CD4-positive, CD25-positive, alpha-beta regulatory T cell (primary cell): ENCODE results near the gene ZNF438. TPM values are rescaled to one million over a fixed set of nuclear protein-coding genes. Genes with fewer than 3 reads are reported as not detected.

Experiments used
- ATAC-seq, 2 donors: fragments of 150-1000 bp; cut with Tn5 transposase; one replicate each; pipeline ENCODE4 v1.10.0; 2021; ENCODE audit warnings: low read depth in 2 of 2, moderate number of reproducible peaks in 2 of 2, moderate library complexity in 1 of 2
- DNase-seq, 3 donors: peaks; one replicate each; pipeline versions ENCODE4 v3.0.0 to v3.0.0-alpha.2; 2012 to 2022; ENCODE audit warnings: mixed read lengths in 1 of 3
- H3K27ac ChIP-seq: one replicate; pipeline ENCODE4 v1.7.0; 2013; ENCODE audit warnings: mild to moderate bottlenecking, low read length; ENCODE audit not compliant: insufficient read depth, poor library complexity, severe bottlenecking
- H3K27me3 ChIP-seq: one replicate; pipeline ENCODE4 v1.7.0; 2013; ENCODE audit warnings: low read length; ENCODE audit not compliant: control insufficient read depth, insufficient read depth
- H3K36me3 ChIP-seq: one replicate; pipeline ENCODE4 v1.7.0; 2013; ENCODE audit warnings: mild to moderate bottlenecking, low read length, moderate library complexity; ENCODE audit not compliant: control insufficient read depth, insufficient read depth
- H3K4me1 ChIP-seq: 2 replicates; pipeline ENCODE4 v1.7.0; 2013; ENCODE audit warnings: mild to moderate bottlenecking, low read length; ENCODE audit not compliant: insufficient read depth, control insufficient read depth, poor library complexity, severe bottlenecking
- H3K4me3 ChIP-seq: one replicate; pipeline ENCODE4 v1.7.0; 2013; ENCODE audit warnings: low read depth, mild to moderate bottlenecking, low read length, moderate library complexity
- H3K9me3 ChIP-seq, 2 experiments: 1 replicate in 1 of 2; 2 replicates in 1 of 2; pipeline ENCODE4 v1.7.0; 2013; ENCODE audit warnings: low read length in 2 of 2, mild to moderate bottlenecking in 1 of 2, moderate library complexity in 1 of 2; ENCODE audit not compliant: control insufficient read depth in 2 of 2
- H3K27ac Mint-ChIP-seq, 3 donors: one replicate each; pipeline ENCODE4 v1.8.0; 2020 to 2022; ENCODE audit warnings: mild to moderate bottlenecking in 3 of 3, mixed read lengths in 3 of 3, moderate library complexity in 2 of 3
- H3K27me3 Mint-ChIP-seq: one replicate; pipeline ENCODE4 v1.8.0; 2022; ENCODE audit warnings: mild to moderate bottlenecking, mixed read lengths
- H3K36me3 Mint-ChIP-seq: one replicate; pipeline ENCODE4 v1.8.0; 2020; ENCODE audit warnings: mixed read lengths
- H3K4me1 Mint-ChIP-seq, 4 donors: one replicate each; pipeline ENCODE4 v1.8.0; 2020 to 2022; ENCODE audit warnings: mixed read lengths in 4 of 4, mild to moderate bottlenecking in 1 of 4
- H3K4me3 Mint-ChIP-seq, 4 donors: one replicate each; pipeline ENCODE4 v1.8.0; 2020 to 2022; ENCODE audit warnings: mild to moderate bottlenecking in 4 of 4, mixed read lengths in 4 of 4, moderate library complexity in 3 of 4
- H3K9me3 Mint-ChIP-seq, 7 donors: one replicate each; pipeline ENCODE4 v1.8.0; 2020 to 2022; ENCODE audit warnings: mixed read lengths in 7 of 7, mild to moderate bottlenecking in 3 of 7, moderate library complexity in 2 of 7
- polyA plus RNA-seq, 4 donors: library from polyadenylated mRNA; unstranded; fragments of 300-500 nt; fragmentation: Illumina TruSeq; gene quantifications; one replicate each; pipeline ENCODE4 v1.2.3, GENCODE V29; 2021
- total RNA-seq: library from RNA; stranded (reverse); gene quantifications from one replicate; pipeline ENCODE4 v1.2.3, GENCODE V29; 2022

Gene ZNF438
- total and polyA plus RNA-seq, 5 donors from 2014 or later: 1.6 to 5.1 (median 3.4) TPM

GRCh38 chr10:30819341-30820181, 212.1 kb downstream of the ZNF438 start:
- no peaks in the 10 kb centered on the region for H3K27me3 ChIP-seq
- no peak overlapping the region for H3K27ac Mint-ChIP-seq
- H3K36me3 Mint-ChIP-seq: no peaks in the 10 kb centered on the region
- no peak overlapping the region for H3K4me3 Mint-ChIP-seq
- H3K4me3 ChIP-seq: no peak overlapping the region
- H3K27me3 Mint-ChIP-seq: no peaks in the 10 kb centered on the region
- H3K36me3 ChIP-seq: no peaks in the 10 kb centered on the region
- no peaks in the 10 kb centered on the region for H3K4me1 ChIP-seq
- DNase-seq (no peak), ATAC-seq (no peak)
- H3K9me3 Mint-ChIP-seq: peaks cover 0 to 2% (median 0%) of the 10 kb centered on the region in 7 donors
- H3K27ac ChIP-seq: no peak overlapping the region
- no peaks in the 10 kb centered on the region for H3K9me3 ChIP-seq
- no peaks in the 10 kb centered on the region for H3K4me1 Mint-ChIP-seq

GRCh38 chr10:30818854-30819253, 212.8 kb downstream of the ZNF438 start:
- no peak overlapping the region for H3K4me3 ChIP-seq
- ATAC-seq: no peak
- no peaks in the 10 kb centered on the region for H3K36me3 ChIP-seq
- H3K4me1 ChIP-seq: no peaks in the 10 kb centered on the region
- H3K9me3 Mint-ChIP-seq: no peaks in the 10 kb centered on the region
- no peaks in the 10 kb centered on the region for H3K27me3 ChIP-seq
- no peaks in the 10 kb centered on the region for H3K36me3 Mint-ChIP-seq
- peaks cover 0 to 4% (median 0%) of the 10 kb centered on the region in 4 donors for H3K4me1 Mint-ChIP-seq
- no peak overlapping the region for H3K4me3 Mint-ChIP-seq
- H3K27ac ChIP-seq: no peak overlapping the region
- H3K27ac Mint-ChIP-seq: no peak overlapping the region
- no peak for DNase-seq
- H3K9me3 ChIP-seq: no peaks in the 10 kb centered on the region
- H3K27me3 Mint-ChIP-seq: peaks cover 4% of the 10 kb centered on the region

GRCh38 chr10:30818010-30818660, 213.5 kb downstream of the ZNF438 start:
- Mint-ChIP-seq H3K27me3 (peaks cover 4% of the 10 kb centered on the region), H3K4me3 (no peak overlapping the region), H3K4me1 (peaks cover 0 to 5% (median 4%) of the 10 kb centered on the region in 4 donors), H3K36me3 (no peaks in the 10 kb centered on the region), H3K9me3 (no peaks in the 10 kb centered on the region), H3K27ac (no peak overlapping the region)
- Histone ChIP-seq H3K36me3 (no peaks in the 10 kb centered on the region), H3K4me1 (no peaks in the 10 kb centered on the region), H3K4me3 (no peak overlapping the region), H3K9me3 (no peaks in the 10 kb centered on the region), H3K27me3 (no peaks in the 10 kb centered on the region), H3K27ac (no peak overlapping the region)
- DNase-seq (no peak), ATAC-seq (no peak)

DNA sequence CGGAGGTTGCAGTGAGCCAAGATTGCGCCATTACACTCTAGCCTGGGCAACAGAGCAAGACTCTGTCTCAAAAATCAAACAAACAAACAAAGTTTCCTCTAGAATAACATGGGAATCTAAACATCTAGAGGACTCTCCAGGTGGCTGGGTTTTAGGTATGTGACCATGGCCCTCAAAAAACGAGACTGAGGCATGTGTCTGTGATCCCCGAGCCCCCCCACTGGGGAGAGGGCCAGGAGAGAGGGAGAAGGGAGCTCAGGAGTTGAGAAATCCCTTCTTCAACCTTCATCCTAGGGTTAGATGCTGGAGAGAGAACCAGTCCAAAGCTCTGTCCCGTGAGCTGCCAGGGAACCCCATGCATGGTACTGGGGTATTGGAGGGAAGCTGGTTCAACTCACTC, 214.1 kb downstream of the ZNF438 start:
- H3K27me3 ChIP-seq: no peaks in the 10 kb centered on the region
- H3K27me3 Mint-ChIP-seq: peaks cover 4% of the 10 kb centered on the region
- H3K36me3 ChIP-seq: no peaks in the 10 kb centered on the region
- H3K27ac ChIP-seq: no peak overlapping the region
- no peaks in the 10 kb centered on the region for H3K9me3 Mint-ChIP-seq
- H3K4me1 ChIP-seq: no peaks in the 10 kb centered on the region
- H3K4me3 Mint-ChIP-seq: no peak overlapping the region
- no peak overlapping the region for H3K4me3 ChIP-seq
- H3K36me3 Mint-ChIP-seq: no peaks in the 10 kb centered on the region
- H3K9me3 ChIP-seq: no peaks in the 10 kb centered on the region
- DNase-seq (no peak), ATAC-seq (no peak)
- H3K27ac Mint-ChIP-seq: no peak overlapping the region
- peaks cover 0 to 10% (median 4%) of the 10 kb centered on the region in 4 donors for H3K4me1 Mint-ChIP-seq

- H3K4me1 Mint-ChIP-seq: peaks cover 0 to 17% (median 7%) of the 10 kb centered on the region in 4 donors
- no peak for DNase-seq
- peaks cover 4% of the 10 kb centered on the region for H3K27me3 Mint-ChIP-seq
- no peak overlapping the region for H3K4me3 ChIP-seq
- H3K36me3 Mint-ChIP-seq: no peaks in the 10 kb centered on the region
- H3K9me3 ChIP-seq: no peaks in the 10 kb centered on the region
- no peaks in the 10 kb centered on the region for H3K36me3 ChIP-seq
- H3K27ac Mint-ChIP-seq: no peak overlapping the region
- H3K27me3 ChIP-seq: no peaks in the 10 kb centered on the region
- H3K9me3 Mint-ChIP-seq: no peaks in the 10 kb centered on the region
- H3K4me3 Mint-ChIP-seq: no peak overlapping the region
- ATAC-seq: no peak
- no peaks in the 10 kb centered on the region for H3K4me1 ChIP-seq
- no peak overlapping the region for H3K27ac ChIP-seq
Observed at GRCh38 chr10:30816820-30817171, 214.9 kb downstream of the ZNF438 start.

DNA sequence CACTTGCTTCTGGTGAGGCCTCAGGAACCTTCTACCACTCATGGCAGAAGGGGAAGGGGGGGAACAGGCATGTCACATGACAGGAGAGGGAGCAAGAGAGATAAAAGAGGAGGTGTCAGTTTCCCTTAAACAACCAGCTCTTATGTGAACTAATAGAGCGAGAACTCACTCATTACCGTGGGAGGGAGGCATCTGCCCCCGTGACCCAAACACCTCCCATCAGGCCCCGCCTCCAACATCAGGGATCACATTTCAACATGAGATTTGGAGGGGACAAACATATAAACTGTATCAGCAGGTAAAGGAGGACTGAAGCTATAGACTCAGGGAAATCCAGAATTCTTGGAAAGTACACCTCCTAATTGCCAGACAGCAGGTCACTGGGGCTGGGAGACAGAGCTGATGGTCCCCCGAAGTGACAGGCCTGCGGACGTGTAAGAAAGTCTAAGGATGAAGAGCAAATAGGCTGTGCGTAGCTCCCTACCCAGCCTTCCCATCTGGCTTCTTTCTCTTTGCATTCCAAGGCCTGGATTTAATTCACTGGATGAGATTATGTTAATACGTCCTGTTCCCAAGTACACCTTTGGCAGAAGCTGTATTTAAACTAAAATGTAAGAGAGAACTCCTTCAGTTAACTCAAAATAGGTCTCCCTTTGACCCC, 215.4 kb downstream of the ZNF438 start:
- H3K4me3 Mint-ChIP-seq: no peak overlapping the region
- Histone ChIP-seq H3K9me3 (no peaks in the 10 kb centered on the region), H3K27me3 (no peaks in the 10 kb centered on the region), H3K4me1 (no peaks in the 10 kb centered on the region), H3K4me3 (no peak overlapping the region), H3K27ac (no peak overlapping the region), H3K36me3 (no peaks in the 10 kb centered on the region)
- H3K4me1 Mint-ChIP-seq: peaks cover 0 to 22% (median 10%) of the 10 kb centered on the region in 4 donors
- no peak for ATAC-seq
- no peak for DNase-seq
- no peaks in the 10 kb centered on the region for H3K9me3 Mint-ChIP-seq
- no peak overlapping the region for H3K27ac Mint-ChIP-seq
- no peaks in the 10 kb centered on the region for H3K36me3 Mint-ChIP-seq
- H3K27me3 Mint-ChIP-seq: peaks cover 4% of the 10 kb centered on the region

DNA sequence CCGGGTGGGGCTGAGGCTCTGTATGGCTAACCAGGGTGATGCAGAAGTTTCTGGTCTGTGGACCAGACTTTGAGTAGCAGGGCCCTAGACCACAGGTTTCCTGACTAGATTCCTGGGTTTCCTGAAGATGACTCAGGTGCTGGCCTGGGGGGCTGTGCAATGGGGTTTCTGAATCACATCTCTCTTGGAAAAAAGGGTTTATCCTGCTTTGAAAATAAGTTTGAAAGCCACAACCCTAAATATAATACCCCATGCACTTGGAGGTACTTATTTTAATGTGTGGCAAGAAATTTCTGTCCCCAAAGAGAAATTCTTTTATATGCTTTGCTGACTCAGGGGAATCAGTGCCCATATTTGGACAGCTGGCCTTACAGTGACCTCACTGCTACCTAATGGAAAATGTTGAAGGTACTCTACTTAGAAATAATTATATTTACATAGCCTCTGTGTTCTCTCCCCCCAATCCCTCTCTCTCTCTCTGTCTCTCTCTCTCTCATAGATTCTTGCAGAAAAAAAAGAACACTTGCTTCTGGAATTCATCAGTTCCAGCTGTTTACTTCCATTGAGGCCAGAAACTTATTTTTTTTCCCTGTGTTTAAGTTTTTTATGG, 217.7 kb downstream of the ZNF438 start:
- H3K27me3 ChIP-seq: no peaks in the 10 kb centered on the region
- ATAC-seq (no peak), DNase-seq (no peak)
- H3K4me3 ChIP-seq: no peak overlapping the region
- no peaks in the 10 kb centered on the region for H3K36me3 Mint-ChIP-seq
- no peak overlapping the region for H3K4me3 Mint-ChIP-seq
- no peaks in the 10 kb centered on the region for H3K4me1 ChIP-seq
- peaks cover 4% of the 10 kb centered on the region for H3K27me3 Mint-ChIP-seq
- no peaks in the 10 kb centered on the region for H3K9me3 Mint-ChIP-seq
- H3K4me1 Mint-ChIP-seq: peaks cover 0 to 26% (median 11%) of the 10 kb centered on the region in 4 donors
- H3K36me3 ChIP-seq: no peaks in the 10 kb centered on the region
- H3K27ac Mint-ChIP-seq: no peak overlapping the region
- H3K9me3 ChIP-seq: no peaks in the 10 kb centered on the region
- no peak overlapping the region for H3K27ac ChIP-seq
